Vagina (tissue), 2 donors: ENCODE data around the gene CHMP3.

Experiments
- POLR2A ChIP-seq, 2 donors: fragments of 450-650 bp; IDR thresholded peaks; one replicate each; pipeline ENCODE4 v1.6.1; 2017; ENCODE audit warnings: antibody characterized with exemption in 2 of 2, mild to moderate bottlenecking in 2 of 2, moderate library complexity in 2 of 2
- POLR2AphosphoS5 ChIP-seq, 2 donors: sonication (generic); formaldehyde crosslinking; IDR thresholded peaks; one replicate each; pipeline ENCODE4 v1.9.0; 2017; ENCODE audit warnings: antibody characterized with exemption in 2 of 2, mild to moderate bottlenecking in 2 of 2, low read depth in 1 of 2; ENCODE audit not compliant: insufficient read depth in 1 of 2
- TF ChIP-seq, protein P1 (sequence below), 3 experiments: fragments of 450-650 bp in 2 of 3; fragments of 200-600 bp in 1 of 3; sonication (generic) in 1 of 3; IDR thresholded peaks; one replicate each; pipeline ENCODE4 v1.5.1; 2017 to 2019; ENCODE audit warnings: antibody characterized with exemption in 3 of 3, mild to moderate bottlenecking in 2 of 3, moderate library complexity in 2 of 3

DNA sequence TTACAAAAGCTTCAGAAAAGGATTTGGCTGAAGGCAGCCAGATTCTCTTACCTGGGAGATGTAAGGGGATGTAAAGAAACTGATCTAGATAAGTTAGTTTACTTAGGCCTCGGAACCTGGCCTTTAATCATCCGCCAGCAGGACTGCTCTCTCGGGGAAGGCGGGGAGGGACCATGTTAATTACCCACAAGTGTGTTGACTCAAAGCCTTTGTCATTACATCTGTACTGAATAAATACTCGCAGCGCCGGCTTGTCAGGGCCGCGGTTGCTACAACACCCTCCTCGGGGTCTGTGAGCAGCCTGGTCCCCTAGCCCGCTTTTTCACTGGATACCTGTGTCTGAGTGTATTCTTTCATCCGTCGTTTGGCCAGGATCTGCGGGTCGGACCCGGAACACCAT, 6.7 kb downstream of the CHMP3 start:
- TF ChIP-seq, protein P1, sequence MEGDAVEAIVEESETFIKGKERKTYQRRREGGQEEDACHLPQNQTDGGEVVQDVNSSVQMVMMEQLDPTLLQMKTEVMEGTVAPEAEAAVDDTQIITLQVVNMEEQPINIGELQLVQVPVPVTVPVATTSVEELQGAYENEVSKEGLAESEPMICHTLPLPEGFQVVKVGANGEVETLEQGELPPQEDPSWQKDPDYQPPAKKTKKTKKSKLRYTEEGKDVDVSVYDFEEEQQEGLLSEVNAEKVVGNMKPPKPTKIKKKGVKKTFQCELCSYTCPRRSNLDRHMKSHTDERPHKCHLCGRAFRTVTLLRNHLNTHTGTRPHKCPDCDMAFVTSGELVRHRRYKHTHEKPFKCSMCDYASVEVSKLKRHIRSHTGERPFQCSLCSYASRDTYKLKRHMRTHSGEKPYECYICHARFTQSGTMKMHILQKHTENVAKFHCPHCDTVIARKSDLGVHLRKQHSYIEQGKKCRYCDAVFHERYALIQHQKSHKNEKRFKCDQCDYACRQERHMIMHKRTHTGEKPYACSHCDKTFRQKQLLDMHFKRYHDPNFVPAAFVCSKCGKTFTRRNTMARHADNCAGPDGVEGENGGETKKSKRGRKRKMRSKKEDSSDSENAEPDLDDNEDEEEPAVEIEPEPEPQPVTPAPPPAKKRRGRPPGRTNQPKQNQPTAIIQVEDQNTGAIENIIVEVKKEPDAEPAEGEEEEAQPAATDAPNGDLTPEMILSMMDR (IDR thresholded peaks at IDR 0.05), result no peak
- no peak for TF ChIP-seq POLR2AphosphoS5 (IDR thresholded peaks at IDR 0.05; ENCODE audit: insufficient read depth in 1 of 2, low read depth in 1 of 2)
- TF ChIP-seq POLR2A (IDR thresholded peaks at IDR 0.05), result no peak
